Daoy (cell line): Measurements from ENCODE around the gene GAS6. TPM values are rescaled to one million over a fixed set of nuclear protein-coding genes. Genes with fewer than 3 reads are reported as not detected.
"Not testable (repeated sequence)": the region's sequence is repeated elsewhere in the genome, so short reads cannot be mapped to it uniquely, and the experiment has no call there.

Experiments
- DNase-seq: peaks from one replicate; pipeline ENCODE4 v3.0.0-alpha.2; 2015; ENCODE audit warnings: low read depth
- total RNA-seq: library from RNA; depleted of rRNA; stranded (reverse); fragments of >200 nt; shearing (Covaris generic); gene quantifications from 2 replicates; pipeline ENCODE4 v1.2.3, GENCODE V29; 2014

The GAS6 gene
- total RNA-seq, 1 experiment from 2014 or later = 37.1 TPM

DNA sequence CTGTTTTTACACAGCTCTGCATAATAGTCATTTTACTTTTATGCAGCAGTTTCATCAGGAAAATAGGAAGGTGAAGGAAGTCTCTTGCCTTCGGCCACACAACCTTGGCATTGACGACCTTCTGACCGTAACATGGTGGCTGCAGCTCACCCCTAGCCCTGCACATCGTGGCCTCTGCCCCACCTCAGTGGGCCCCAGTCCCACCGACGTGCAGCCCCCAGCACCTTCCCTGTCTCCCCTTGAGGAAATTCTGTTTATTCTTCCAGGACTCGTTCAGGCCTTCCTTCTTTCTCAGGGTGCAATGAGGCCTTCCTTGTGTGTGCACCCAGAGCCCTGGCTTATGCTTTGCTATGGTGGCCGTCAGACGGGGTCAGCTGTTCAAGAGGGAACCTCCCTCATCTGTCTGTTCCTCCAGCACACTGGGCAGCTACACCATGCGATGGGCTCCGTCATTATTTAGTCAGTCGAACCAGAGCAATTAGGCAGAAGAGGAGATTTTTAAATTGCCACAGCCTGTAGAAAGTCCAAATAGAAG is 71.6 kb downstream of the GAS6 start:
- no peak for DNase-seq

DNA sequence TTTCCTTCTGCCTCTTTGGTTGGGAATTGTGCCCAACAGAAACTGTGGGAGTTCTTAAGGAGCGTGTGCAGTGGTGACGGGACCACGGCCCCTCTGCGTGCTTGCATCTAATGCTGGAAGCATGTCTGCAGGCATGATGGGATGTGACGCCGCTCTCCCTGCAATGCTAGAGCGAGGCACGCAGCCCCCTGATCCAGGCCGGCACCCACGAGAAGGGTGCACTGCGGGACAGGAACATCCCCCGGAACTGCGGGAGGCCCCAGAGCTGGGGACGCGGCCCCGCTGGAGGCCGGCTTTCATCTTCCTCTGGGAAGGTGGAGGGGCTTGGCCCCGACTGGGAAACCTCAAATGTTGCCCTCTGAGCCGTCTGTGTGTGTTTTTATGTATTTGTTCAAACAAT is 72.1 kb downstream of the GAS6 start:
- DNase-seq = no peak

DNA sequence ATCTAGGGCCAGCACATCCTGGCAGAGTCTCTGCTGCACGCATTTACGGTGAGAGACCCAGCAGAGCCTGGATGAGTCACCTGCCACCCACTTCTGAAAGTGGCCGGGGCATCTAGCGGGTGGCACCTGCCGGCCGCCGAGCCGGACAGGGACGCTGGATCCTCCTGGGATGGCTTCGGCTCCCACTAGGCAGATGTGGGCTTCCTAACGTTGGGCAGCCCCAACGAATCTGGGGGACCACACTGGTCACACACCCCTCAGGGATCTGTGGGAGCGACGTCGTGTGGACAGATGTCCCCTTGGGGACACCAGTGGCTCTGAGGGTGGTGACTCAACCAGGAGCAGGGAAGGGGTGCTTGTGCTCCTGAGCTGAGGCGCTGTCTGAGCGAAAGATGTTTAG is 72.7 kb downstream of the GAS6 start:
- DNase-seq = no peak

- not testable (repeated sequence) for DNase-seq
Observed at GRCh38 chr13:113789931-113790330, 73.9 kb downstream of the GAS6 start.

- no peak for DNase-seq
Observed at GRCh38 chr13:113789167-113789566, 74.7 kb downstream of the GAS6 start.

GRCh38 chr13:113788413-113789135 is 75.3 kb downstream of the GAS6 start:
- no peak for DNase-seq

- no peak for DNase-seq
Observed at GRCh38 chr13:113787694-113788093, 76.2 kb downstream of the GAS6 start.

DNA sequence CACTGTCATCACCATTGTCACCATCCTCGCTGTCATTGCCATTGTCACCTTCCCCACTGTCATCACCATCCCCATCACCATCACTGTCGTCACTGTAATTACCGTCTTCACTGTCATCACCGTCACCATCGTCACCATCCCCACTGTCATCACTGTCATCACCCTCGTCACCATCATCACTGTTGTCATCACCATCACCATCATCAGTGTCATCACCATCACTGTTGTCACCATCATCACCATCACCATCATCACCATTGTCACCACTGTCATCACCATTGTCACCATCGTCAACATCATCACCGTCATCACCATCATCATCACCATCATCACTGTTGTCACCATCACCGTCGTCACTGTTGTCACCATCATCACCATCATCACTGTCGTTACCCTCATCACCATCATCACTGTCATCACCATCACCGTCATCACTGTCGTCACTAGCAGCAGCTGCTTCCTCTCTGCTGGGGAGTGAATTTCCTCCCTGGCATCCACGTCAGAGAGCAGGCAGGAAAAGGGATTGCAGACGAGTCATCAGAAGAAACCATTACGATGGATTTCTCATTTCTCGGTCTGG is 77.5 kb downstream of the GAS6 start:
- peak; percentile 30 for DNase-seq

GRCh38 chr13:113785051-113786010 is 78.5 kb downstream of the GAS6 start:
- DNase-seq = peak; percentile 95

GRCh38 chr13:113784645-113785024 is 79.2 kb downstream of the GAS6 start:
- DNase-seq = no peak

DNA sequence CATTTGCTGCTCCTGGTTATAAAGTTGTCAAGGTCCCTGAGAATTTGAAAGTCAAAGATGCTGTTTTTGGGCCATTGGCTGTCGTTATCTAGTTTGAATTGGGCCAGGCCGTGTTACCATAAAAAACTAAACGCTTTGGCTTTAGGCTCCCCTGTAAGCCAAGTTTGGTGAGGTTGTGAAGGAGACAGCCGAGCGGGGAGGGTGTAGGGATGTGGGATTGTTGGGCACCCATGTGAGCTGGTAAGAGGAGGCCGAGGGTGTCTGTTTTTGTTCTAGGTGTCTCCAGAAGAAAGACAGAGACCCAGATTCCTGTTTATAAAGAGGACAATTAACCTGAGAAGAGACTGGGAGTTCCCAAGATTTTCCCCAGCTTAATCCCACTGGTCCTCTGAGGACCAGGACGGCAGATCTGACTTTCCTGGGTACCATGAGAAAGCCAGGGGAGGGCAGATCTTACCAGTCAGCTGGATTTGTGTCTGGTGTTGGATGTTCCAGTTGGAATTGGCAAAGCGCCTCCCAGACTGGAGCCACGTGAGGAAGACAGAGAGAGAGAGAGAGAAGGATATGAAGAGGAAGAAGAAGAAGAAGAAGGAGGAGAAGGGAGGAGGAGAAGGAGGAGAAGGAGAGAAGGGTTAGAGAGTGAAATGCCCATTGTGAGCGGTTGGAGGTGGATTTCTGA is 79.8 kb downstream of the GAS6 start:
- DNase-seq = no peak

- DNase-seq = no peak
Observed at GRCh38 chr13:113783200-113783881, 80.5 kb downstream of the GAS6 start.

GRCh38 chr13:113782472-113782871 is 81.4 kb downstream of the GAS6 start:
- DNase-seq = no peak

DNA sequence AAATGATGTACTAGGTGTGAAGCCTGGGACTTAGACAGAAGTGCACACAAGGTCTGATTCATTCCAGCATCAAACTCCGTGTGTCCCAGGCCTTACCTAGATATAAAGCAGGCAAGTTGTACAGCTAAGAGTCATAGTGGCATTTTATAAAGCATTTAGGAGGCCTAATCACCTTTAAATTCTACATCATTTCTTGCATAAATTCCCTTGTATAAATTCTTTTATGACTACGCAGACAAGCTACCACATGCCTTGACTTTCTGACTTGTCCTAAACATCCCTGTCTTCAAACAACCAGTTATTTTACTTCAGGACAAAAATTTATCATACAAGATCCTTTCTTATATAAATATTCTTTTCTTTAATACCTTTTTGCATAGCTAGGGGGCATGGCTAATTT is 82.3 kb downstream of the GAS6 start:
- no peak for DNase-seq

DNA sequence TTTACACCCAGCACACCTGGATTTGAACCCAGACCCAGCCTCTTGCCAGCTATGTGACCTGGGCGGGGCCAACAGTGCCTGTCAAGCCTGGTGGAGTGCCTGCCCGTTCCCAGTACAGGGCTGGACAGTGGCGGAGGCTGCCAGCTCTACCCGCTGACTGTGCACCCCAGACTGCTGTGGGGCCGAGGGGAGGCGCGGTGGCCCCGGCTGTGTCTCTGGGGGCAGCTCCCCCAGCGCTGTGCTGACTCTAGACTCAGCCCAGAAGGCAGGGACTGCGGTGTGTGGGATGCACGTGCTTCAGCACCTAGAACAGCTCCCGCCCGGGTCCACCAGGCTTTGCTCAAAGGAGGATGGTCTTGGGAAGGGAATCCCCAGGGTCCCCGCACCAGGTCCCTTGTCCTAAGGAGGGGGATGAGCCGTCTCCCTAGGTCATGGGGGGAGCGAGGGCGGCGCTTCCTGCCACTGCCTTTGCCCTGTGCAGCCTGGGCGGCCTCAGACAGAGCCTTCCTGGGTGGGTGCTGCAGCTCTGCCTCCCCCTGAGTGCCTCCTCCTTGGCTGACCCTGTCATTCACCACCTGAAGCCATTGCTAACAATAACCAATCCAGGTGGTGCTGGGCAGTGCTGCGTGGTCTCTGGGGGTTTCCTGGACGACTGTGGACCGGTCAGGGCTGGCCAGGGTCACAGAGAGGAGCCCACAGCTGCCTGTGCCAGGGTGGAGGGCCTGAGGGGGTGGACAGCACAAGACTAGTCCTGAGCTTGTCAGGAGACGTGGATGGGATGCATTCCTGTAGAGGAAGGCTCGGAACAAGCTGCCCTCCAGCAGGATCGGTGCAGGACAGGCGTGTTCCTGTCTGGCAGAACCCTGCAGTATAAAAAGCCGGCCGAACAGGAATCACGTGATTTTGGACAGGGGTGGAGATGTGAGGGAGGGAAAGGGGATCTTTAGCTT is 86.3 kb downstream of the GAS6 start:
- no peak for DNase-seq

DNA sequence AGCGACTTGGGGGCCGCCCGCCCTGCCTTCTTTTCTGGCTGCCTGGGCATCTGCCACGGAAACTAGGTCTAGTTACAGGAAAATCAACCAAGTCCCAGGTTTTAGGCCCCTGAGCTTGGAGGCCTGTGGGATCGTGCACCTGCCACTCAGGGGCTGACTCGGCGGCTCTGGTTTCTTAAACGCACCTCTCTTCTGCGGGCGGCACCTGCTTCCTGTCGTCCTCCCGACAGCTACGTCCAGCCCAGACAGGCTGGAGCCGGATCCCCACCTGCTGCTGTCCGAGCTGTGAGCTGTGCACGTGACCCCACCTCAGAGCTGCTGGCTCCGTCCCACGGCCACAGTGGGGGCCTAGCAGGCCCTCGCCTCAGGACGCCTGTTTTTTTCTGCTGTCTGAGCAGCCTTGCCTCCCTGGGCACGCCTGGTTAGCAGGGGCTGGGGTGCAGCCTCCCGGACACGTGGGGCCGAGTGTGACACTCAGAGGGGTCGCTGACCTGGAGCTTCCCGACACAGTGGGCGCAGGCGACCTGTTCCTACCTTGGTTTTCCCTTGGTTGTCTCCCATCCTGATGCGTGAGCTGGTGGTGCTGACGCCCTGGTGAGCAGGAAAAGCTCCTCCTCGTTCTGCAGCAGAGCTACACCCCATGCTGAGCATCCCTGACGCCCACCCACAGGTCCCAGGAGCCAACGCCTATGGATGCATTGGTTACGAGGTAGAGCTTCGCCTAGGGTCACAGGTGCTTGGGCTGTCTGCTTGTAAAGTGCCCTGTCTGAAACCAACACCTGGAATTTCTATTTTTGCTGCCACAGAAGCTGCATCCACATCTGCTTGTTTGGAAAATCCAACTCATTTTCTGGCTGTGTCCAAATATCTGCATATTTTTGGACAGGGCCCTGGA is 87.4 kb downstream of the GAS6 start:
- DNase-seq = no peak

DNA sequence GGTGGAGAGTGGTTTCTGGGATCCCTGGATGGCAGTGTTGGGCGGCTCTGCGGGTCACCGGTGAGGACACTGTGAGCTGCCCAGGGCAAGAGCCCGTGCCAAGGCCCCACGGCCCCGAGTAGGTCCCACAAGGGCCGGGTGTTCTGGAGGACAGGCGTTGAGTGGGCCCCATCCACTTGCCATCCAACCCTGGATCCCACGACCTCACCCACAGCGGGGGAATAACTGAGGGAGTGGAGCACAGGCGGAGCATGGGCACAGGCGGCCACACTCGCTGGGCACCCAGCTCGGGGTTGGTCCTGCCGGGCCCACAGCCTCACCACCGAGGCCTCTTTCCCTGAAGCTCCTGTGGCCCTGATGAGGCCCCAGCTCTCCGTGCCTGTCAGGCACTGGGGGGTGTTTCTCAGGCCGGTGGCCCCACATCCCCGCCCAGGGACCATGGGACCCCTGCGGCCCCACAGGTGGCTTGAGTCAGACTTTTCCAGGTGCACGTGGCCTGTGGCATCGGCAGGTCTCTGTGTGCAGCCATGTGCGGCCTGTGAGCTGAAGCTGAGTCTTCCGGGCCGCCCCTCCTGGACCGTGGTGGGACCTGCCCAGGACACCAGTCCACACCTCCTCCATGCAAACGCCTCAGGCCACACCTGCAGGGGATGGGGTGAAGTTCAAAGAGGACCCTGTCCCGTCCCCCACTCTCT is 88.3 kb downstream of the GAS6 start:
- no peak for DNase-seq
